Gastrocnemius medialis (tissue), 4 donors: Measurements from ENCODE around the gene KLHDC10. TPM values are rescaled to one million over a fixed set of nuclear protein-coding genes. Genes with fewer than 3 reads are reported as not detected.
"Not testable (repeated sequence)": the region's sequence is repeated elsewhere in the genome, so short reads cannot be mapped to it uniquely, and the experiment has no call there.

Source experiments
- ATAC-seq, 2 donors: fragments of 150-250 bp; one replicate each; pipeline ENCODE4 v1.9.1; 2016
- DNase-seq, 2 donors: peaks; one replicate each; pipeline ENCODE4 v3.0.0-alpha.2; 2019
- H3K27ac ChIP-seq, 4 donors: fragments of 200-600 bp; sonication (generic); 1 replicate in 1 of 4; 2 replicates in 3 of 4; pipeline ENCODE4 v1.5.1; 2016 to 2018; ENCODE audit warnings: mild to moderate bottlenecking in 2 of 4, moderate library complexity in 1 of 4
- H3K27me3 ChIP-seq, 3 donors: fragments of 200-600 bp; sonication (generic) in 2 of 3; 1 replicate in 1 of 3; 2 replicates in 2 of 3; pipeline versions ENCODE4 v1.5.1 to v1.6.0; 2016 to 2019; ENCODE audit warnings: mild to moderate bottlenecking in 1 of 3, moderate library complexity in 1 of 3
- H3K36me3 ChIP-seq, 2 donors: fragments of 200-600 bp; sonication (generic) in 1 of 2; one replicate each; pipeline ENCODE4 v1.5.1; 2017 to 2018
- H3K4me1 ChIP-seq, 2 donors: fragments of 200-600 bp; sonication (generic) in 1 of 2; one replicate each; pipeline ENCODE4 v1.5.1; 2016 to 2017; ENCODE audit warnings: mild to moderate bottlenecking in 2 of 2
- H3K4me3 ChIP-seq, 4 donors: fragments of 200-600 bp; sonication (generic) in 3 of 4; 1 replicate in 1 of 4; 2 replicates in 3 of 4; pipeline ENCODE4 v1.5.1; 2016 to 2019; ENCODE audit warnings: mild to moderate bottlenecking in 2 of 4
- H3K9me3 ChIP-seq, 3 donors: fragments of 200-600 bp; sonication (generic) in 2 of 3; 1 replicate in 1 of 3; 2 replicates in 2 of 3; pipeline ENCODE4 v1.5.1; 2016 to 2019
- POLR2A ChIP-seq, 2 donors: fragments of 450-650 bp; IDR thresholded peaks; one replicate each; pipeline ENCODE4 v1.6.1; 2017; ENCODE audit warnings: antibody characterized with exemption in 2 of 2, mild to moderate bottlenecking in 2 of 2, moderate library complexity in 2 of 2
- in situ Hi-C, 4 donors: fragments of 200-750 bp; cut with MboI; loops; one replicate each; pipeline versions ENCODE4 v1.15.0 to v1.8.0; 2017; ENCODE audit warnings: low sequenced_read_pairs in 4 of 4
- intact Hi-C: fragments of 100-400 bp; cut with DNase I; formaldehyde crosslinking; loops from one replicate; pipeline ENCODE4 v1.15.1; 2023; ENCODE audit warnings: low total_unique reads
- total RNA-seq, 4 donors: library from RNA; depleted of rRNA; stranded (reverse); fragments of >200 nt; gene quantifications; one replicate each; pipeline versions ENCODE4 v1.1.0 to v1.2.3, GENCODE V29; 2016
- TF ChIP-seq, protein P1 (sequence below), 5 experiments: fragments of 450-650 bp in 3 of 5; fragments of 200-600 bp in 2 of 5; sonication (generic) in 2 of 5; IDR thresholded peaks in 4 of 5; conservative IDR thresholded peaks in 1 of 5; 1 replicate in 4 of 5; 2 replicates in 1 of 5; pipeline ENCODE4 v1.5.1; 2016 to 2019; ENCODE audit warnings: antibody characterized with exemption in 5 of 5, mild to moderate bottlenecking in 3 of 5, moderate library complexity in 3 of 5

KLHDC10 gene
- total RNA-seq, 4 donors from 2014 or later = 27.6 to 46.0 (median 34.5) TPM

DNA sequence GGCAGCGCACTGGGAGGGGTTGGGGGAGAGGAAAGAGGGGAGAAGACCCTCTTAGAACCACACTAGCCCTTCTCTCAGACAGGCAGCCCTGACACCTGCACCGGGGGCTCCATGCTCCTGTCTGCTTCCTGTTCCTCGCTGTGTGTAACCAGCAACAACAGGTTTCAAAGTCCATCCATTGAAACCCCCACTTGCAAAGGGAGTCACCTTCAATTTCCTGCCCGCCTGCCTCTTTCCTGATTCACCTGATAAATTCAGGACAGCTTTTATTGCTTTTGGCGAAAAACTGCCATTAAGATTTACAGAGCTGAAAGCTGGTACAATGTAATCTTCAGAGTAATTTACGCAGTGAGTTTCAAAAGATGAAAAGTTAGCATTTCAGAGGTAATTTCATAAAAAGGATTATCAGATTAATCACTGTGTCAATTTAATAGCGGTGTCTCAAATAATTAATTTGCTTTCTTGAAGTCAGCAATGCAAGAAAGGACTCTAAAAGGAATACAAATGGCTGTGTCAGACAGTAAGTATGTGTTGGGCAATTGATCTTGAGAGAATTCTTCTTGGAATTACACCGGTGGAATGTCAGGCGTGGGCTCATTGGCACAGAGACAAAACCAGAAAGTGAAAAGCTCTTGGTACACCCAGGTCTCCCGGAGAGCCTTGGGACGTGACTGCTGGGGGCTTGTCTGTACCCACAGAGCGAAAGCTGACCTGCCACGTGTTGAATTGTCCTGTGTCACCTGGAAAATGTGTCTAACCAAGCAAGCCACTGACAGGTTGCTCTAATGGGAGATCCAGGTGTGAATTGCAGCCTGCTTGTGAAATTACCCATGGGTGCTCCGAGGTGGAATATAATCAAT is 74.2 kb downstream of the KLHDC10 start:
- ATAC-seq = no peak
- intact Hi-C loops = no loop called here
- no peak for DNase-seq
- no peaks in the 10 kb centered on the region for H3K4me1 ChIP-seq
- H3K27me3 ChIP-seq = no peaks in the 10 kb centered on the region
- in situ Hi-C loops = no loop called here
- TF ChIP-seq POLR2A (IDR thresholded peaks at IDR 0.05) = no peak
- no peak overlapping the region for H3K4me3 ChIP-seq
- no peak overlapping the region for H3K27ac ChIP-seq
- no peaks in the 10 kb centered on the region for H3K9me3 ChIP-seq
- no peaks in the 10 kb centered on the region for H3K36me3 ChIP-seq

DNA sequence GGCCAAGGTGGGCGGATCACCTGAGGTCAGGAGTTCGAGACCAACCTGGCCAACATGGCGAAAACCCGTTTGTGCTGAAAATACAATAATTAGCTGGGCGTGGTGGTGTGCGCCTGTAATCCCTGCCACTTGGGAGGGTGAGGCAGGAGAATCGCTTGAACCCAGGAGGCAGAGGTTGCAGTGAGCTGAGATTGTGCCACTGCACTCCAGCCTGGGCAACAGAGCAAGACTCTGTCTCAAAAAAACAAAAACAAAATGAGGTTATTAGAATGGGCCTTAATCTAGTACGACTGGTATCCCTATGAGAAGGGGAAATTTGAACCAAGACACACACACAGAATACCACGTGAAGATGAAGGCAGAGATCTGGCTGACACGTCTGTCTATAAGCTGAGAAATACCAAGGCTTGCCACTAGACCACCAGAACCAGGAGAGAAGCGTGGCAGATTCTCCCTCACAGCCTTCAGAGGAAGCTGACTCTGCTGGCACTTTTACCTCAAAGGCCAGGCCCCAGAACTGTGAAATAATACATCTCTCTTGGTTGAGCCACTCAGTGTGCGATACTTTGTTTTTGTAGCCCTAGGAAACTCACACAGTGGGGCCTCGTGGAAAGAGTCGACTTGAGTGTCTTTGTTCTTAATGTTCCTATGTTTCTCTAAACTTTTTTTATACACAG is 75.2 kb downstream of the KLHDC10 start:
- ATAC-seq (no peak), DNase-seq (no peak)
- Histone ChIP-seq H3K27ac (no peak overlapping the region), H3K4me1 (no peaks in the 10 kb centered on the region), H3K36me3 (no peaks in the 10 kb centered on the region), H3K4me3 (no peak overlapping the region), H3K9me3 (no peaks in the 10 kb centered on the region), H3K27me3 (no peaks in the 10 kb centered on the region)
- in situ Hi-C loops = no loop called here
- TF ChIP-seq, protein P1, sequence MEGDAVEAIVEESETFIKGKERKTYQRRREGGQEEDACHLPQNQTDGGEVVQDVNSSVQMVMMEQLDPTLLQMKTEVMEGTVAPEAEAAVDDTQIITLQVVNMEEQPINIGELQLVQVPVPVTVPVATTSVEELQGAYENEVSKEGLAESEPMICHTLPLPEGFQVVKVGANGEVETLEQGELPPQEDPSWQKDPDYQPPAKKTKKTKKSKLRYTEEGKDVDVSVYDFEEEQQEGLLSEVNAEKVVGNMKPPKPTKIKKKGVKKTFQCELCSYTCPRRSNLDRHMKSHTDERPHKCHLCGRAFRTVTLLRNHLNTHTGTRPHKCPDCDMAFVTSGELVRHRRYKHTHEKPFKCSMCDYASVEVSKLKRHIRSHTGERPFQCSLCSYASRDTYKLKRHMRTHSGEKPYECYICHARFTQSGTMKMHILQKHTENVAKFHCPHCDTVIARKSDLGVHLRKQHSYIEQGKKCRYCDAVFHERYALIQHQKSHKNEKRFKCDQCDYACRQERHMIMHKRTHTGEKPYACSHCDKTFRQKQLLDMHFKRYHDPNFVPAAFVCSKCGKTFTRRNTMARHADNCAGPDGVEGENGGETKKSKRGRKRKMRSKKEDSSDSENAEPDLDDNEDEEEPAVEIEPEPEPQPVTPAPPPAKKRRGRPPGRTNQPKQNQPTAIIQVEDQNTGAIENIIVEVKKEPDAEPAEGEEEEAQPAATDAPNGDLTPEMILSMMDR (IDR thresholded peaks at IDR 0.05 in 4 of 5, conservative IDR thresholded peaks at IDR 0.05 in 1 of 5) = no peak
- no peak for TF ChIP-seq POLR2A (IDR thresholded peaks at IDR 0.05)
- intact Hi-C loops = no loop called here

GRCh38 chr7:130146142-130146541 is 75.8 kb downstream of the KLHDC10 start:
- H3K27me3 ChIP-seq, ATAC-seq, H3K27ac ChIP-seq, H3K9me3 ChIP-seq, intact Hi-C loops, H3K36me3 ChIP-seq, in situ Hi-C loops, H3K4me3 ChIP-seq, DNase-seq, H3K4me1 ChIP-seq: not testable (repeated sequence)

- Histone ChIP-seq H3K4me3 (no peak overlapping the region), H3K9me3 (no peaks in the 10 kb centered on the region), H3K27ac (no peak overlapping the region), H3K4me1 (no peaks in the 10 kb centered on the region), H3K27me3 (no peaks in the 10 kb centered on the region), H3K36me3 (no peaks in the 10 kb centered on the region)
- in situ Hi-C loops (no loop called here), intact Hi-C loops (no loop called here)
- no peak for TF ChIP-seq POLR2A (IDR thresholded peaks at IDR 0.05)
- TF ChIP-seq, protein P1 (IDR thresholded peaks at IDR 0.05 in 4 of 5, conservative IDR thresholded peaks at IDR 0.05 in 1 of 5) = no peak
- ATAC-seq (no peak), DNase-seq (no peak)
Measured at GRCh38 chr7:130146693-130147405, 76.5 kb downstream of the KLHDC10 start.

GRCh38 chr7:130147710-130148325 is 77.5 kb downstream of the KLHDC10 start:
- Histone ChIP-seq H3K27me3 (no peaks in the 10 kb centered on the region), H3K9me3 (no peaks in the 10 kb centered on the region), H3K27ac (no peak overlapping the region), H3K36me3 (no peaks in the 10 kb centered on the region), H3K4me1 (no peaks in the 10 kb centered on the region), H3K4me3 (no peak overlapping the region)
- ATAC-seq (no peak), DNase-seq (no peak)
- intact Hi-C loops = no loop called here
- no peak for TF ChIP-seq POLR2A (IDR thresholded peaks at IDR 0.05)
- TF ChIP-seq, protein P1 (IDR thresholded peaks at IDR 0.05 in 4 of 5, conservative IDR thresholded peaks at IDR 0.05 in 1 of 5) = no peak
- in situ Hi-C loops = no loop called here
